Head of caudate nucleus (tissue), 42 donors: ENCODE results near the gene ARPP21.
"Not testable (repeated sequence)": the region's sequence is repeated elsewhere in the genome, so short reads cannot be mapped to it uniquely, and the experiment has no call there.

ENCODE experiments used
- DNase-seq, 42 donors: peaks; one replicate each; pipeline versions ENCODE4 v3.0.0 to v3.0.0-alpha.2; 2020 to 2021; ENCODE audit warnings: mixed read lengths in 7 of 42
- intact Hi-C: fragments of 100-400 bp; cut with DNase I; formaldehyde crosslinking; loops from one replicate; pipeline ENCODE4 v1.15.0; 2022

Gene ARPP21

DNA sequence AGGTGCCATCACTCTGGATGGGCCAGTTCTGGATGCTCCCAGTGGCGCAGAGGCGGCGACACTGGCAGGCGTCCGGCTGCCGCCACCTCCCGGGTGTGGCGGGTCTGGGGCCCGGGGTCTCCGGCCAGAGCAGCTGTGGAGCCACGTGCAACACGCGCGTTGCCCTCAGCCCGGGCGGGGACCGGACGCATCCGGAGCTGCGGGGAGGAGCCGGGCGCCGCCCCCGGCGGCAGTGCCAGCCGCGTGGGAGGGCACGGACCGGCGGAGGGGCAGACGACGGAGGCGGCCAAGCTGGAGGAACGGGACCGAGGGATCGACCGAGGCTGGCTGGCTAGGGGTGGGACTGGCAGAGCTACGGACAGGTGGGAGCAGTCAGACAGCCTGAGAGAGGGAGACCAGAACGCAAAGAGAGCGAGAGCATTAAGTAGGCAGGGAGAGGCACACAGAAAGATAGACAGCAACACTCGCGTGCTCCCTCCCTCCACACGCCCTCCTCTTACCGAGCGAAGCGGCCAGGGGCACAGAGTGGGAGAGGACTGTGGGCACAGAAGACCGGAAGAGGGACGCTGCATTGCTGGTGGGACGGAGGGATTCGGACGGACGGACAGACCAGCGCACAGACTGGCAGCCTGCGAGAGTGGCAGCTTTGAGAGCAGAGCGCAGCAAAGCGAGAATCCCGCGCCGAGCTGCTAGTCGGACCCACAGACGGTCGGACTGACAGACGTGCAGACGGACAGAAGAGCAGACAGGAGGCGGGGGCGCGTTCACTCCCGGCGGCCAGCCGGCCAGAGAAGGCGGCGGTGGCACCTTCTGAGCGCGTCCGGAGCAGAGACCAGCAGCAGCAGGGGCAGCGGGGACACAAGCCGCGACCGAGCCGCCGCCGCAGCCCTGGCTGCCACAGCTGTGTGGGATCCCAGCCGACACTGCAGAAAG lies at the start of gene ARPP21:
ARPP21 (plus strand) TSS at position 272 of the 933 bp plus-strand sequence. CDS start 42,227 bp downstream, outside the sequence.
- intact Hi-C loops, result no loop called here

DNA sequence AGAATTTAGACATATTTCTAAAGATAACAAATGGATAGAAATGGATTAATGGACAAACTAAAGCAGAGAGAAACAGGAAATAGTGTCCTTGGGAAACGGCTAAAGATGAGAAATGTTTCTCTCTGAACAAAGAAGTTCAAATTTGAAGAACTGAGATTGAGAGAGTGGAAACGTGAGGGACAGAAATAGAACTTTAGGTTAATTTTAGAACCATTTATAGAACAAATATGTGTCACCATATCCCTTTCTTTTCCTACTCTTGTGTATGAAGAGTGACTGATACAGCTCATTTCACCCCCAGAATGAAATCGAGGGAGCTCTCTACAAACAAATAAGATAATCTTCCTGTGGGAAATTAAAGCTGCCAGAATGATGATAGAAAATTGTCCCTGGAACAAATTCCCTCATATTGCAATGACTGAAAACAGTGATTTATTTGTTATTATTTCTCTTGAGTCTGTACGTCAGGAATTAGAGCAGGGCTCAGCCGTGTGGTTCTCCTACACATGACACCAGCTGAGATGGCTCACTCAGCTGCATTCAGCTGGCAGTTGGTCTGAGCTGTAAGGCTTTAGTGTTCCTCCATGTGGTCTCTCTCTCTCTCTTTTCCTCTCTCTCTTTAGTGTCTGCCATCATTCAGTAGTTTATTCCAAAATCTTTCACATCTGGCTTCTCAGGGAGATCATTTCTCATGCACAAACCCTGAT lies 46.6 kb upstream of the ARPP21 start:
- intact Hi-C loops, result no loop called here
- DNase-seq, result no peak

More for the DNA sequence above, at the start of gene ARPP21:
- DNase-seq, result peak; percentile 25 to 91 (median 77)

DNA sequence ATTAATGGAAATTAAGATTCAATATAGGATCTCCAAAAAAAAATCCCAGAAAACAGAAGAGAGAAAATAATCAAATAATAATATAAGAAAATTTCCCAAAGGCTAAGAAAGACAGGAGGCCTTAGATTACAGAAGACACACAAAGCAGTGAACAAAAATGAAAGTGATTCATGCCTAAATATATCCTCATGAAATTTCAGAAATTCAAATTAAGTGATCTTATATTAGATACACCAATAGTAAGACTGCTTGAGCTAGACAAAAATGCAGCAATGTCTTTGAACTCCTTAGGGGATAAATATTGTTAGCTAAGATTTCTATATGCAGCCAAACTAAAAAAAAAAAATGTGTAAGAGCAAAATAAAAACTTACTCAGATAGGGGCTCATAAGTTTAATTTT lies 44.6 kb upstream of the ARPP21 start:
- intact Hi-C loops, result no loop called here
- no peak for DNase-seq

DNA sequence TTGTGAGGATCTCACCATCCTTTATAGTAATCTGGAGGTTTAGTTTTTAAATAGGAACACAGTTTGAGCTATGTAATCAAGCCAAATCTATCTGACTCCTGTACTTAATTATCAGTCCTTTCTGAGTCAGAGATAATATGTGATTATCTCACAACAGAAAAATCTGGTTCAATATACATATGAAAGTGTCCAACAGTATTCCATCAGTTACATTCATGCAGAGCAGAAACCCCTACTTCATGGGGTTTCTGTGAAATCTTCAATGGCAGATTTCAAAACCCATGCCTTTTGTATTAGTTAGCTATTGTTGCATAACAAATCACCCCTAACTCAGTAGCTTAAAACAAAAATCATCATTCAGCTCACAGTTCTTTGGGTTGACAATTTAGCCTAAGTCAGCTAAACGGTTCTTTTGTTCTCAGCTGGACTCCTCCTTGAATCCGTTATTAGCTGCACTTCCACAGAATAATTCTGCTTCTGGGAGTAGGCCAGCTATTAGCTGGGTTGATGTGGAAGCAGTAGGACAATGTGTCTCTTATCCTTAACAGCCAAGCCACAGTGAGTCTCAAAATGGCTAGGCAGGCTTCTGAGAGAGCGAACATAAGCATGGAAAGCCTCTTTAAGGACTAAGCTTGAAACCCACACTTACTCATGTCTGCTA lies 42.9 kb upstream of the ARPP21 start:
- DNase-seq, result peak in 33 of 42 donors; percentile 1 to 76 (median 50)
- intact Hi-C loops, result no loop called here

DNA sequence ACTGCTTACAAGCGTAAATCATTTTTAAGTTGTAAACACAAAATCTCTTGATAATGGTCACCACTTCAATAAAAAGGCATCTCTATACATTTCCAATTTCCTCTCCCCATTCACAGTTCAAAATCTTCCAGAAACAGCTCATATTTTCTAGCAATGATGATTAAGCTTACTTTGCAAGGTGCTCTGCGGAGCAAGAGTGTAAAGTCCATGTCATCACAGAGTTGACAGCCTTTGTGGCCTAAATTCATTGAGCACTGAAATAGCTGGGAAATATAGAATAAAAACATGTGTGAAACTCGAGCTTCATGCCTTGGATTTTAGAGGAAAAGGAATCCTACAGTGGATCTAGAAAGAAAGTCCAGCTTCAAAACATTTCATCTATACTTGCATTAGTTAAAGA lies 41.8 kb upstream of the ARPP21 start:
- intact Hi-C loops, result no loop called here
- no peak for DNase-seq

DNA sequence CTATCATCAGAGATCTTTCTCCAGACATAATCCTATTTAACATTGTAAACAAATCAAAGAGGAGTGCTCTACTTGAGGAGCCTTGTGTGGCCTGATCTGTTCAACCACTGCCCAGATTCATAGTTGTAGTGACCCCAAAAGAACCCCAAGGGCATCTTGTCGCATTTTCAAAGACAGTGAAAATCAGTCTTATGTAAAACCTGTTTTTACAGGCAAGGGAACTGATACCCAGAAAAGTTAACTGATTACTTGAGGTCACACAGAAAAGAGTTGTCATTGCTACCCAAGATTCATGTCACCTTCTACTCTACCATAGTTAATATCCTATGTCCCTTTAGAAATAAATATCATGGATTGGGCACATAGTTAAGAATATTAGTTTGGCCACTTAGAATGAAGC lies 40.5 kb upstream of the ARPP21 start:
- DNase-seq, result no peak
- intact Hi-C loops, result no loop called here

DNA sequence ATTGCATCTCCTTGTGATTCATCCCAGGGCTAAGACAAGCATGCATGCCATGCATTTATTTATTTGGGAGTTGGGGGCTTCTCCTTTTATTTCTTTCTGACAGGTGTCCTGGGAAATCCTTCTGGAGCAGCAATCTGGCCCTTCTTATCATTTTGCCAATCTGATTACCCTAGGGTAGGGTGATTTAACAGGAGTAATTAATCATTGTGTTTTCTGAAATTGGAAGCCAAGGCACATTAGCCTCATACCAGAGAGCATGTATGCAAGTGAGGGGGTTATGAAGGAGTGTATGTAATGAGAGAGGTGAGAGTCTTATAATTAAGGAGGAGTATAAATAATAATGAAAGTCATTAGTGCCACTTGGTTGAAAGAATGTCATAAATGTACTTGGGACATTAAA lies 37.4 kb upstream of the ARPP21 start:
- DNase-seq, result no peak
- intact Hi-C loops, result no loop called here

DNA sequence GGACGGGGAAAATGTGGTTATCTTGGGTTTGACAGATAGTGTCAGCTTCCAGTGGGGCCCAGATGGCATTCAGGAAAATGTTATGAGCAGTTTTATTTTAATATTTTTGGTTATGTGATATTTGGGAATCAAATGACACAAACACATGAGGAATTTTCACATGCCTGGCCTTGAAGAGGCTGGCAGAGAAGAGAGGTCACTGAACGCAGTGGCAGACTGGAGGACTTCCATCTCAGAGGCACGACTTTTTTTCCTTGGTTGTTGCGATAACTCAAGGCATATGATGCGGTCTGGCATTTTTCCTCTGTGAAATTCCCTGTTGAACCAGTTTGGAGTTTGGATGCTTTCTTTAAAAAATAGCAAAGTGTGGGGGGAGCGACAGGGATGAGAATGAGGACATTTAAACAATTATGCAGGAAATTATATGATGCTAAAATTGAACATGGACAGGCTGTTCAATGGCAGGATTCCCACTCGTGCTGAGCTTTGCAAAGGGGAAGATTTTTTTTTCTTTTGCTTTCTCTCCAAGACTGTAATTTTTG lies 36.9 kb upstream of the ARPP21 start:
- no peak for DNase-seq
- intact Hi-C loops, result no loop called here

DNA sequence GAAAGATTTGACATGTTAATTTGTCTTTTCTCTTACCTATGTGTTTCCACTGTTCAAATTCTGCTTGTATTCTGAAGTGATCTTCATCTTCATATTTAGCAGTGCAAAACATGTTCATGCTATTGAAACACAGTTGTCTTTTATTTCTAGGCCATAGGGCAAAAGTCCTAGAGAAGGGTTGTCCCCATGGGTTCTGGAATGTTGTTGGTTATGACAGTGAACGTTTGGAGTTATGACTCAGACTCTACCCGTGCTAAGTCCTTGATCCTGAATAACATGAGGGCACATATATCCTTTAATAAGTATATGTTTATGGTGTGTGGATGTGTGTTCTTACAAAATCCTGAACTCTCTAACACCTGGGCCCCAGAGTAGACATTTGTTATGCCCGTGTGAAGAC lies 23.0 kb upstream of the ARPP21 start:
- DNase-seq, result no peak

DNA sequence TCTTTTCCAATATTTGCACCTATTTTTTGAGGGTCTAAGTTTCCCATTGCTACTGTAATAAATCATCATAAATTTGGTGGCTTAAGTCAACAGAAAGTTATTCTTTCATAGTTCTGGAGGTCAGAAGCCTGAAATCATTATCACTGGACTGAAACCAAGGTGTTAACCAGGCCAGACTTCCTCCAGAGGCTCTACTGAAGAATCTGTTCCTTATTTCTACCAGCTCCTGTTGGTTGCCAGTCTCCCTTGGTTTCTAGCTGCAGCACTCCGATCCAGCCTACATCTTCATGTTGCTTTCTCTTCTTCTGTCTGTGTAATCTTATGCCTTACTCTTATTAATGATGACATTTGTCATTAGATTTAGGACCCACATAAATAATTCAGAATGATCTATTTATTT lies 22.0 kb upstream of the ARPP21 start:
- intact Hi-C loops, result no loop called here
- DNase-seq, result no peak

More for the DNA sequence above, 23.0 kb upstream of the ARPP21 start:
- intact Hi-C loops, result no loop called here

DNA sequence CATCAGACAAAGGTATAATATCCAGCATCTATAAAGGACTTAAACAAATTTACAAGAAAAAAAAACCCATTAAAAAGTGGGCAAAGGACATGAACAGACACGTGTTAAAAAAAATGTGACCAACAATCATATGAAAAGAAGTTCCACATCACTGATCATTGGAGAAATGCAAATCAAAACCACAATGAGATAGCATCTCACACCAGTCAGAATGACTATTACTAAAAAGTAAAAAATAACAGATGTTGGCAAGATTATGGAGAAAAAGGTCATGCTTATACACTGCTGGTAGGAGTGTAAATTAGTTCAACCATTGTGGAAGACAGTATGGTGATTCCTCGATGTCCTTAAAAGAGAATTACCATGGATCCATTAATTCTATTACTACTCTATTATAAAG lies 19.1 kb upstream of the ARPP21 start:
- DNase-seq, intact Hi-C loops: not testable (repeated sequence)

DNA sequence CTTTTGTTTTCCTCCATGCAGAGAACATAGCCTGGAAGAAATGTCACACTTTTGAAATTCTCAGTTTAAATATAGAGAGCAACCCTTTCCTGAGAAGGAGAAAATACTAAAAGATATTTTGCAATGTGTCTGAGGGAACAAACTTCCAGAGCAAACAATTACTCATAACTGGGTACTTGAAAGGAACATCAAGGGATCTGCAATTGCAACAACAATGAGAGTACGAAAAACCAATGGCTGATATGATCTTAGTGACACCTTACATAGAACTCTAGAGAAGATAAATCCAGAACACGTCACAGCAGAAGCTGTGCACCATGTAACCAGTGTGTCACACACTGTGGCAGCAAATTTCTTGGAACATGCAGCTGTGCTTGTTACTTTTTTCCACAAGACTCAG lies 14.6 kb upstream of the ARPP21 start:
- intact Hi-C loops, result no loop called here

DNA sequence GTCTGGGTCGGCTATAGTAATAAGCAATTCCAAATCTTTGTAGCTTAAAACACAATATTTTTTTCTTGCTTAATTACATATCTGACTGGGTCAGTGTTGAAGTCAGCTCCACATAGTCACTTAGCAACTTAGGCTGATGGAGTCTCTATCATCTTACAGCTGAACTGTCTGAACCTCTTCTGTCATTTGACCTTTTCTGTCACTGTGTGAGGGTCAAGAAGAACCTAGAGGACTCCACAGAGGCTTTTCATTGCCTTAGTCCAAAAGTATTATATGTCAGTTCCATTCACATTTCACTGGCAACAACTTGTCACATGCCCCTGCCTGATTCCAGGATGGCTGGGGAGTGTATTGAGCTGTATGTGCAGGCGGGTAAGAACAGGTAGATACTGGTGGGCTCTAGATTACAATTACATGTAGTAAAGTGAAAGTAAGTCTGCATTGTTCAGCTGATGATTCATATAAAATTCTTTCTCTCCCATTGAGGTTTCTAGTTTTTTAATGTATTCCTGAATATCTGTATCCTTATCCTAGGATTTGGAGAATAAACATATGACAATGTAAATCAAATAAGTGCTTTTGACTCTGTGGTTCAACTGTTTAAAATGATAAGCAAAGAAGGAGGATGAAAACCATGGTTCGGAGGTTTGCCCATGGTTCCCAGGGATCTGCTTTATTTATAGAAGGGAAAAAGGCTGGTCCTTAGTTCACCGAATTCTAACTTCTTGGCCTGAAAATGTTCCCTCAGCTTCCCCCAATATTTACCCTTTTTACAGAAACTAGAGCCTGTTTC lies 5.8 kb upstream of the ARPP21 start:
- intact Hi-C loops, result no loop called here
- no peak for DNase-seq

More for the DNA sequence above, 14.6 kb upstream of the ARPP21 start:
- DNase-seq, result no peak

DNA sequence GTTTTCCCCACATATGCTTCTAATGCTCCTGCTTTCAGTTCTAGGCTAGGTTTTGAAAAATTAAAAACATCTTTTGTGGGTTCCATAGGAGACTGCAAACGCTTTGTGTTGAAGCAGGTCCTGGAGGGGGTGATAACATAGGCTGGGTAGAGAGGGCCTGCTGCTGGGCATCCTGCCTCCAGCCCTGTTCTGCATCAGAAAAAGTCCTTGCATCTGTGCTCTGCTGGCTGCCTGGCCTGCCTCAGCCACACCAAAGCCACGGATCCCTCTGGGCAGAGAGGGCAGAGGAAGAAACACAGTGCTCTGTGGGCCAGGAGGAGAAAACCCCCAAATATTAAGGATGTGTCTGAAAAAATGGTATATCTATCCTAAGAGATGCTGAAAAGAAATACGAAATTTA lies 3.9 kb upstream of the ARPP21 start:
- intact Hi-C loops, result no loop called here
- DNase-seq, result peak in 27 of 42 donors; percentile 5 to 73 (median 35)

DNA sequence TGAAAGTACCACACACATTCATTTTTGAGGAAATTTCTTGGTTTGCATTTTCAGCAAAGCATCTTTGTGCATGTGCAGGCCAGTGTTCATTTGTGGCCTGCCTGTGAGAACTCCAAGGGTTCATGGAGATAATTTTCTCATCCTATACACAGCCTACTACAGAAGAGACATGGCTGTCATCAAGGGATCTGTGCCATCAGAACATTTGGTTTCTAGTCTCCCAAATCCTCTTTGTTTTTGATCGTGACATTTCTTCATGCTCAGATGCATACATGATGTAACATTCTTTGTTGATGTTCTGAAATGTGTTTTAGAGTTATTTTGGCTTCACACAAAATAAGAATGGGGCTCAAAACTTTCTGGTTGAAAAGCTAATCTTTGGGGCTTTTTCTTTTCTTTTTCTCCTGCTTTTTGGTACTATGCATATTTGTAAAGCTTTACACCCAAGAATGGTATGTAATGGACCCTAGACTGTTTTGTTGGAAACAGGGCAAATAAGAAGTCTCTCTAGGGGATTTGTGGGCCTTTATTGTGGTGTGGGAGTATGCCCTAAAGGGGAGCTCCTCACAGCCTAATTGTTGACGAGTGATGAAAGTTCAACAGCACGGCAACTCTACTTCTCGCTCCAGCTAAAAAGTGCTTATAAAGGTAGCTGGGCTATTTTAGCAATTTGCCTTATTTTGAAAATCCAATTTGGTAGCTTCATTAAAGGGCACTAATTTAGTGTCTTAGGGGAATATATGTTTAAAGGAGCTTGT lies 3.2 kb upstream of the ARPP21 start:
- intact Hi-C loops, result no loop called here
- no peak for DNase-seq

DNA sequence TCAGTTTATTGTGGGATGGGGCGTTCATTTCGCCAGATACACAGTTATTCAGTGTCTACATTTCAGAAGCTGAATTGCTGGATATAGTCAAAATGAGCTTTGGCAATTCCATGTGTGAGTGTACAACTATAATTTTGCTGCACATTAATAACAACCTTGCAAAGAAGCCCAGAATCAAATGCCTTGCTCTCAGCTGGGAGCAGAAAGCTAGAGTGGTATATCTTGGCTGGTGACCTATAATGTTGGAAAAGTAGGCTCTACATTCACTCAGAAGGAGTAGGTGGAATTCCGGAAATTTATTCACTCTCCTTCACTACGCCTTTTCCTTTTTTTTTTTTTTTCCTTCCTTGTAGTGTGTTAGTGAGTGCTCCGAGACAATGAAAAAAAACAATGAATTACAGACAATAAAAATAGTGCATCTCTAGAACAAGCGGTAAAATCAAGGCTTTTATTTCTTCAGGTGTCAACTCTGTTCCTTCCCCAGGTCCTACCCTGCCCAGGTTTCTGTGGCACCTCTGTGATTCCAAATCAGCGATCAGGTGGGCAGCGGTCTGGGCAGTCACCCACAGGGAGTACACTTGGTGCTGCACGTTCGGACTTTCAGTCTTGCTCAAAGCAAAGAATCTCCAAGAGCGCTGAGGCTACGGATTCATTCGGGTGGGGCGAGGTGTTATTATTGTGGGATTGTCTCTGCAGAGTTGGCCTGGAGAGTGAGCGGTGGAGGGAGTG lies 910 bp upstream of the ARPP21 start:
- DNase-seq, result peak in 1 of 42 donors; percentile 23
- intact Hi-C loops, result no loop called here

DNA sequence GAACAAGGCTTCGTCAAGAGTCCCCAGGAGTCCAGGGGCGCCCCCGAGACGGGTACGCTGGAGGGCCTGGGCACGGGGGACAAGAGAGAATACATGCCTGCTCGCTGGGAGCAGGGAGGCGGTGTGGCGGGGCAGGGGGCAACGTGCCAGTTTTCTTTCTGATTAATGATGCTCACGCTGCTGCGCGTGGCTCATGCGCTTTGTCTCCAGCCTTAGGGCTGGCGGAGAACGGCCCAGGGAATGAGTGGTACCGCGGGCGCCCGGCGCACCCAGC lies 408 bp upstream of the ARPP21 start:
- intact Hi-C loops, result no loop called here
- peak in 19 of 42 donors; percentile 32 to 85 (median 60) for DNase-seq
